Endothelial cell (in vitro differentiated cells): ENCODE data around the gene NEMP1. TPM values are rescaled to one million over a fixed set of nuclear protein-coding genes. Genes with fewer than 3 reads are reported as not detected.
A peak's percentile ranks its signal among the peaks of the same experiment; 100 is the strongest.

Source experiments
- DNase-seq: peaks from one replicate; pipeline ENCODE4 v3.0.0; 2021; ENCODE audit warnings: low spot score
- H3K27ac Mint-ChIP-seq: one replicate; pipeline ENCODE4 v1.8.0; 2021; ENCODE audit warnings: mixed read lengths, inconsistent platforms; ENCODE audit not compliant: unreplicated experiment
- H3K27me3 Mint-ChIP-seq: one replicate; pipeline ENCODE4 v1.8.0; 2021; ENCODE audit warnings: mild to moderate bottlenecking, moderate library complexity, mixed read lengths, inconsistent platforms; ENCODE audit not compliant: unreplicated experiment
- H3K36me3 Mint-ChIP-seq: one replicate; pipeline ENCODE4 v1.8.0; 2021; ENCODE audit warnings: mild to moderate bottlenecking, low read depth, mixed read lengths, inconsistent platforms; ENCODE audit not compliant: unreplicated experiment
- H3K4me1 Mint-ChIP-seq: one replicate; pipeline ENCODE4 v1.8.0; 2021; ENCODE audit warnings: mild to moderate bottlenecking, mixed read lengths, inconsistent platforms; ENCODE audit not compliant: unreplicated experiment
- H3K4me3 Mint-ChIP-seq: one replicate; pipeline ENCODE4 v1.8.0; 2021; ENCODE audit warnings: mild to moderate bottlenecking, mixed read lengths, inconsistent platforms; ENCODE audit not compliant: unreplicated experiment
- H3K9me3 Mint-ChIP-seq: one replicate; pipeline ENCODE4 v1.8.0; 2021; ENCODE audit warnings: mixed read lengths, inconsistent platforms; ENCODE audit not compliant: unreplicated experiment
- CTCF ChIP-seq: fragments of 200-600 bp; sonication (generic); IDR thresholded peaks from one replicate; pipeline ENCODE4 v1.5.0; 2021; ENCODE audit warnings: antibody characterized with exemption; ENCODE audit not compliant: unreplicated experiment
- total RNA-seq: library from RNA; stranded (reverse); fragmentation: NEBNext Ultra II Directional; extraction: Animal tissue kit (Norgen Biotek cat#: 25700); gene quantifications from one replicate; pipeline ENCODE4 v1.2.1, GENCODE V29; 2021; ENCODE audit not compliant: unreplicated experiment

NEMP1 gene
- total RNA-seq, 1 donor from 2014 or later, result 17.6 TPM

- Mint-ChIP-seq H3K36me3 (peaks cover 24% of the 10 kb centered on the region), H3K4me3 (peak overlapping the region; percentile 94), H3K27ac (peak overlapping the region; percentile 54)
Observed at GRCh38 chr12:57090490-57090889, 11.9 kb upstream of the NEMP1 start.

GRCh38 chr12:57089271-57090245, 11.0 kb upstream of the NEMP1 start:
- Mint-ChIP-seq H3K4me3 (peak overlapping the region; percentile 94), H3K9me3 (no peaks in the 10 kb centered on the region), H3K27ac (peak overlapping the region; percentile 67), H3K36me3 (peaks cover 21% of the 10 kb centered on the region), H3K27me3 (peaks cover 39% of the 10 kb centered on the region), H3K4me1 (peaks cover 35% of the 10 kb centered on the region)
- TF ChIP-seq CTCF, result no peak
- peak; percentile 63 for DNase-seq

More at GRCh38 chr12:57090490-57090889, 11.9 kb upstream of the NEMP1 start:
- Mint-ChIP-seq H3K9me3 (no peaks in the 10 kb centered on the region), H3K27me3 (peaks cover 37% of the 10 kb centered on the region), H3K4me1 (peaks cover 36% of the 10 kb centered on the region)
- DNase-seq, result no peak
- TF ChIP-seq CTCF, result no peak

- Mint-ChIP-seq H3K4me1 (peaks cover 29% of the 10 kb centered on the region), H3K27me3 (peaks cover 35% of the 10 kb centered on the region), H3K4me3 (peak within 1 kb of the TSS; percentile 94)
Observed at GRCh38 chr12:57088354-57089270, 10.0 kb upstream of the NEMP1 start, which contains the start of gene NAB2. TSS of gene NAB2 (plus strand) at chr12:57089114. CDS start at chr12:57089272, 158 bp downstream.

GRCh38 chr12:57087691-57088353, 9.2 kb upstream of the NEMP1 start:
- Mint-ChIP-seq H3K4me3 (peak overlapping the region; percentile 93), H3K9me3 (no peaks in the 10 kb centered on the region), H3K27ac (peak overlapping the region; percentile 91), H3K36me3 (peaks cover 19% of the 10 kb centered on the region), H3K27me3 (peaks cover 34% of the 10 kb centered on the region), H3K4me1 (peaks cover 27% of the 10 kb centered on the region)
- TF ChIP-seq CTCF, result no peak
- DNase-seq, result no peak

More at GRCh38 chr12:57088354-57089270, 10.0 kb upstream of the NEMP1 start, which contains the start of gene NAB2:
- Mint-ChIP-seq H3K27ac (peak within 1 kb of the TSS; percentile 91), H3K36me3 (peaks cover 21% of the 10 kb centered on the region), H3K9me3 (no peaks in the 10 kb centered on the region)
- TF ChIP-seq CTCF, result no peak
- peak; percentile 81 for DNase-seq
